Measurements from ENCODE around the gene MCF2. TPM values are rescaled to one million over a fixed set of nuclear protein-coding genes. Genes with fewer than 3 reads are reported as not detected.

The MCF2 gene
- total RNA-seq, 2 experiments from 2014 or later = not detected

- no peaks in the 10 kb centered on the region for H3K9me2 ChIP-seq (ENCODE audit: insufficient read depth, low read length)
- CTCF ChIA-PET (ENCODE audit: unreplicated experiment) = interaction anchor here (1.0 kb wide), 1 partner anchor 373 kb away, joined by 3 read pairs; the partner anchor contains the start of gene ATP11C
- DNase-seq (ENCODE audit: low spot score) = peak; percentile 76
- no peak overlapping the region for H2AFZ ChIP-seq (ENCODE audit: low read length)
- H3K27ac ChIP-seq (ENCODE audit: low read depth, low read length, poor library complexity, severe bottlenecking) = no peak overlapping the region
- H3K9me3 ChIP-seq (ENCODE audit: low read length) = no peaks in the 10 kb centered on the region
- no TSS peak for BruUV-seq (replicated peaks)
- H3K4me1 ChIP-seq (ENCODE audit: insufficient read depth, low read length, poor library complexity, severe bottlenecking) = peaks cover 20% of the 10 kb centered on the region
- no peak overlapping the region for H3K4me2 ChIP-seq (ENCODE audit: low read length)
- intact Hi-C loops (cut with micrococcal nuclease; ENCODE audit: unreplicated experiment) = loop anchor here (1.0 to 10.0 kb wide), 3 partner anchors 167 to 785 kb away; no protein-coding TSS in a partner anchor
- no peaks in the 10 kb centered on the region for H4K20me1 ChIP-seq (ENCODE audit: insufficient read depth, low read length)
- TF ChIP-seq EZH2phosphoT487 (IDR thresholded peaks at IDR 0.05; ENCODE audit: borderline replicate concordance, low read depth, low read length) = no peak
- TF ChIP-seq, protein P1, sequence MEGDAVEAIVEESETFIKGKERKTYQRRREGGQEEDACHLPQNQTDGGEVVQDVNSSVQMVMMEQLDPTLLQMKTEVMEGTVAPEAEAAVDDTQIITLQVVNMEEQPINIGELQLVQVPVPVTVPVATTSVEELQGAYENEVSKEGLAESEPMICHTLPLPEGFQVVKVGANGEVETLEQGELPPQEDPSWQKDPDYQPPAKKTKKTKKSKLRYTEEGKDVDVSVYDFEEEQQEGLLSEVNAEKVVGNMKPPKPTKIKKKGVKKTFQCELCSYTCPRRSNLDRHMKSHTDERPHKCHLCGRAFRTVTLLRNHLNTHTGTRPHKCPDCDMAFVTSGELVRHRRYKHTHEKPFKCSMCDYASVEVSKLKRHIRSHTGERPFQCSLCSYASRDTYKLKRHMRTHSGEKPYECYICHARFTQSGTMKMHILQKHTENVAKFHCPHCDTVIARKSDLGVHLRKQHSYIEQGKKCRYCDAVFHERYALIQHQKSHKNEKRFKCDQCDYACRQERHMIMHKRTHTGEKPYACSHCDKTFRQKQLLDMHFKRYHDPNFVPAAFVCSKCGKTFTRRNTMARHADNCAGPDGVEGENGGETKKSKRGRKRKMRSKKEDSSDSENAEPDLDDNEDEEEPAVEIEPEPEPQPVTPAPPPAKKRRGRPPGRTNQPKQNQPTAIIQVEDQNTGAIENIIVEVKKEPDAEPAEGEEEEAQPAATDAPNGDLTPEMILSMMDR (conservative IDR thresholded peaks at IDR 0.05; ENCODE audit: low read length) = peak; percentile 77
- no peak overlapping the region for H3K4me3 ChIP-seq (ENCODE audit: low read depth, low read length, poor library complexity, severe bottlenecking)
- POLR2A ChIA-PET = no interaction called here
- H3K36me3 ChIP-seq (ENCODE audit: insufficient read depth, low read length) = no peaks in the 10 kb centered on the region
- H3K79me2 ChIP-seq (ENCODE audit: insufficient read depth, low read depth, low read length) = no peaks in the 10 kb centered on the region
Observed at GRCh38 chrX:139559383-139560042, 148.5 kb downstream of the MCF2 start.

DNA sequence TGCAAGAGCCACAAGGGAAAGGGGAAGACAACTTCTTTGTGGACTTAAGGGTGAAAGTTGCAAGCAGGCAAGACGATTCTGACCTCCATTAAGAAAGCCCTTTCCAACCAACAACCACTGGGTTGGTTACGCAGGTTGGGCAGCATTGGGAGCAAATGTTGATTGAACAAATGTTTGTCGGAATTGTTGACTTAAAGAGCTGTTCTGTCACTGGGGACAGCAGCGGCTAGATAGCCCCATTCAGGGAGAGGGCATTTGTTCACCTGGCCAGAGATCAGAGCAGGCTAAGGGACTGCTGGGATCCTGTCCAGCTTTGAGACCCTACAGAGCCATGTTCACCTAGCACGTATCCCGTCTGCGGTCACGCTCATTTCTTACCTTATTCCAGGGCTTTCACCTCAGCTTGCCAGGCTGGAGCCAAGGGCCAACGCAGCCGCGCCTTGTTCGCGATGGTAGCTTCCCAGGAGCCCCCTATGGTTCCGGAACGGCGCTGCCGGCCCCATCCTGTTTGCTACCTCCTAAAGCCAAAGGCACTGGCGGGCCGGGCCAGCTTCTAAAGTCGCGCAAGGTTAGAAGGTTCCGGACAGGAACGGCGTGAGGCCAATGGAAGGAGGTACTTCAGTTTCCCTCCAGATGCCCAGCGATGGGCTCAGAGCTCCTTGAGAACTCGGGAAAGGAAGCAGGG, 152.8 kb downstream of the MCF2 start:
- H3K9me3 ChIP-seq (ENCODE audit: low read length) = no peaks in the 10 kb centered on the region
- H3K4me1 ChIP-seq (ENCODE audit: insufficient read depth, low read length, poor library complexity, severe bottlenecking) = peaks cover 51% of the 10 kb centered on the region
- no peak for DNase-seq (ENCODE audit: low spot score)
- no peaks in the 10 kb centered on the region for H3K9me2 ChIP-seq (ENCODE audit: insufficient read depth, low read length)
- no TSS peak for BruUV-seq (replicated peaks)
- H4K20me1 ChIP-seq (ENCODE audit: insufficient read depth, low read length) = no peaks in the 10 kb centered on the region
- H3K4me2 ChIP-seq (ENCODE audit: low read length) = peak overlapping the region; percentile 67
- H3K4me3 ChIP-seq (ENCODE audit: low read depth, low read length, poor library complexity, severe bottlenecking) = peak overlapping the region; percentile 63
- intact Hi-C loops (cut with micrococcal nuclease; ENCODE audit: unreplicated experiment) = loop anchor here (2.0 to 5.0 kb wide), 2 partner anchors 163 to 378 kb away; partner anchors contain the start of gene ATP11C
- H3K79me2 ChIP-seq (ENCODE audit: insufficient read depth, low read depth, low read length) = no peaks in the 10 kb centered on the region
- ChIA-PET POLR2A (interaction anchor here (0.7 to 1.2 kb wide), 4 partner anchors 11 to 903 kb away, joined by 3 to 7 read pairs (median 4); no protein-coding TSS in a partner anchor), CTCF (ENCODE audit: unreplicated experiment) (no interaction called here)
- peak overlapping the region; percentile 75; the same call in 1 of the 2 replicates for H2AFZ ChIP-seq (ENCODE audit: low read length)
- no peak for TF ChIP-seq EZH2phosphoT487 (IDR thresholded peaks at IDR 0.05; ENCODE audit: borderline replicate concordance, low read depth, low read length)
- TF ChIP-seq, protein P1 (conservative IDR thresholded peaks at IDR 0.05; ENCODE audit: low read length) = no peak
- H3K36me3 ChIP-seq (ENCODE audit: insufficient read depth, low read length) = no peaks in the 10 kb centered on the region
- peak overlapping the region; percentile 94 for H3K27ac ChIP-seq (ENCODE audit: low read depth, low read length, poor library complexity, severe bottlenecking)
